Stimulated activated CD8-positive, alpha-beta memory T cell treated with anti-CD3 and anti-CD28 coated beads, Interleukin-7, amount 100 ng/mL, for 4 hours (primary cell): Measurements from ENCODE around the gene SLC37A1.
"Not testable (repeated sequence)": the region's sequence is repeated elsewhere in the genome, so short reads cannot be mapped to it uniquely, and the experiment has no call there.

Experiments
- DNase-seq, 2 donors: peaks; one replicate each; pipeline ENCODE4 v3.0.0-alpha.2; 2020; ENCODE audit warnings: low read depth in 2 of 2

SLC37A1 gene

DNA sequence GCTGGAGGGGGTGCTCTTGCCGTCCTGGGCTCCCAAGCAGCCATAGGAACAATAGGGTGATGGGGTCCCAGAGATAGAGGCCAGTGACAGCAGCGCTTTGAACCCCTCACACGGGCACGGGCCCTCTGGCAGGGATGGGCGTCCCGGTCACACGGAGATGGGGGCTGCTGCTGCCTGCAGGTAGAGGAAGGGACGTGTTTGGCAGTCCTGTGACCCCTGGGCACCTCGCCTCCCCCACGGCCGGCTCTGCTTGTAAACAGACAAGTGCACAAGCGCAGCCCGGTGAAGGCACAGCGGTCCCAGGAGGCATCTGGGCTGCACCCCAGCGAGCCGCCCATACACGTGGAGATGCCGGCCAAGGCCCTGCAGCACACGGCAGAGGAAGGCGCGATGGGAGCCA is 103.3 kb downstream of the SLC37A1 start:
- DNase-seq, result no peak

DNA sequence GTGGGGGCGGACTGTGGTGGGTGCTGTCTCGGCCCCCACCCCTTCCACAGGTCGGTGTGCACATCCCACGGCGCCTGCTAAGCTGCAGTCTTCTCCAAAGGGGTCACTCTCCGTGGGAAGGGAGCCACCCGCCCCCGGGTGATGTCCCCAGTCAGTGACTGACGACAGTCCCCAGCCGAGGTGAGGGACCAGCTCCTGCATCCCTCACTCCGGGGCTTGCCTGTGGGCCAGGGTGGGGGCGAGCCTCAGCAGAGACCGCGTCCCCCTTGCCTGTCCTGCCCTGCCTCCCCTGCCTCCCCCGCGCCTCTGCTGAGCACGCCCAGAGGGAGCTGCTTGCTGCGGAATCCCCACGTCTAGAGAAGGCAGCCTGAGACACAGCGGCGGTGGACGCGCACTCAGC is 103.8 kb downstream of the SLC37A1 start:
- DNase-seq, result no peak

DNA sequence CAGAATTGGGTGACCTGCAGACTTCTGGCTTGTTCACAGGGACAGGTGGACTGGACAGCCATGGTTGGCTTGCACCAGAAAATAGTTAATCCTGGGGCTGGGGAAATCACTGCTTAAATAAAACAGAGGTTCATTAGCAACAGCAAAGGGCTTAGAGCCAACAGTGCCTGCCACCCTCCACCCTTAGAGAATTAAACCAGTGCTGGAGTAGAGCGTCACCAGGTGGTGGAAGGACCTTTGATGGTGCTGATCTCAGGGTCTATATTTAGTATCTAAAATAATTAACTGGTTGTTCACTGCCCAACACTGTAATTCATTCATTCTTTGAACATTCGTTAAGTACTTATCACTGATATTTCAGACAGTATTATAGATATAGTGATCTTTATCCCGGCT is 105.1 kb downstream of the SLC37A1 start:
- no peak for DNase-seq

DNA sequence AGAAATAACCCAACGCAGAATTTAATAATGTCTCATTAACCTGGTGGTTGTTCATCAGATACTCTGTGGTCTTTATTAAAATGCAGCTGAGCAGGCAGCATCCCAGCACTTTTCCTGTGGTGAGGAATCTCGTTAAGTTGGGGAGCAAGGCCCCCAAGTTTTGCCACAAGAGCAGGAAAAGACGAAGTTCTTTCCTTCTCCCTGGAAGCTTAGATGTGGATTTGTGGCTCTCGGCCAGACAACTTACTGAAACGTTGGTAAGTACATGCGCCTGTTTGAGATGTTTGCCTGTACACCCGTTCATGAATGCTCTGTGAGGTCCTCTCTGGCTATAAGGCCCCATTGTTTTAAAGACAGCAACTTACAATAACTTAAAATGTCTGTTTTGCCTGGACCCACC is 105.5 kb downstream of the SLC37A1 start:
- DNase-seq, result no peak

DNA sequence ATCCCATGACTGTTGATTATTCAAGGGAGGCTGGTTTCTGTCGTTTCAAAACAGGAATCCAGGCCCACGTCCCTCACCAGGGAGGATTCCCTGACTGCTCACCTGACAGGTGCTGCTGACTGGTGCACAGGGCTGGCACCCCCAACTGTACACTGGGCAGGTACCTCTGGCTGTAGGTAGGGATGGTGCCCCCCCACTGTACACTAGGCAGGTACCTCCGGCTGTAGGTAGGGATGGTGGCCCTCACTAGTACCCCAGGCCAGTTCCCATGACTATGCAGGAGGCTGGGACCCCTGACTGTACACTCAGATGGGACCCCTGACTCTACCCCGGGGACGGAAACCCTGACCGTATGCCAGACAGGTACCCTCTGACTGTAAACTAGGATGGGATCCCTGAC is 106.2 kb downstream of the SLC37A1 start:
- no peak for DNase-seq

DNA sequence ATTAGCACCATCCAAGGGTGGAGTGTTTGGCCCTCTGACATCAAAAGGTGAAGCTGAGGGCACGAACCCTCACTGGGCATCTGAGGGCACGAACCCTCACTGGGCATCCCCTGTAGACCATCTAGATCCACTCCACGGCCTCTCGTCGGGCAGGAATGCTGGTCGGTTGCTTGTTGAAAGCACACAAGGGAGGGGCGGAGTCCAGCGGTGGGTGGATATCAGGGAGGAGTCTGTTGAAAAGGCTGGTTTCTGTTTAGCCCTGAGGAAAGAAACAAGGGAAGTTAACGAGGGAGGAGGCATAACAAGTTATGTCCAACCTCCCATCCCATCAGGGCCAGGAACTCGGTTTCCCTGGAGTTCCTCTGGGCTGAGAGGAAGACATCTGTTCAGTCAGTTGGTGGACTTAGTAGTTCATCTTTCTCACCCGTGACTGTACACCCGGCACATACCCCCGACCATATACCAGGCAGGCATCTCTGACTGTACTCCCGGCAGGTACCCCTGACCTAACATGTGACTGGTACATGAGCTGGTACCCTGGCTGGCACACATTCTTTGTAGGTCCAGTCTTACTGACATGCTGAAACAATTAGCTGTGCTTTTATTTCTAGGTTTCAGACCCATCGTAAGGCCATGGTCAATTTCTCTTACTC is 107.6 kb downstream of the SLC37A1 start:
- no peak for DNase-seq

DNA sequence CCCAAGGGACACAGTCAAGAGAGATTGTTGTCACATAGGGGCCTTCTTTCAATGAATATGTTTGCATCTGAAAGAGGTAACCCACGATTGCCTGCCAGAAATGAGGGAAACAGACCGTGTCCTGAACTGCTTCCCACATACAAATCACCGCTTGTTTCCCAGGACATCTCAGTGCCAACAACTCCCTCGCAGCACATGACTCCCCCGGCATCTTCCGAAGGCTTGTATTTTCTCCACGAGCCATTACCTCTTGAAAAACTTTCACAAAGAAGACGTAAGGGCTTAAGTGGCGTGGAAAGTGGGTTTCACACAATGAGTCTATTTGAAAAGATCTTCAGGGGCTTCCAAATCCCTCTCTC is 108.1 kb downstream of the SLC37A1 start:
- no peak for DNase-seq

DNA sequence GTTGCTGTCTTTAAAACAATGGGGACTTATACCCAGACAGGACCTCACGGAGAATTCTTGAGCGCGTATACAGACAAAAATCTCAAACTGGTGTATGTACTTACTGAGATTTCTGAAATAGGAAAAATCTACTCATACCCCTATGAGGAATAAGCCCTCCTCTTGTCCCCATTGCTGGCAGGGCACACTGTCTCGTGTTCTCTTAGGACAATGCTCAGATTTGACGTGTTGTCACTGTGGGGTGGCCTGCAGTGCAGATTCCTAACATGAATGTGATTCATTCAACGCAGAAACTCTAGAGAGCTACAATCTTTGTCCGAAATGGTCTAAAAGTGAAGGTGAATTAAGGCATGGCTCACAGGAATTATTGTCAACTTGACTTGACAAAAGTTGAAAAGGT is 108.6 kb downstream of the SLC37A1 start:
- no peak for DNase-seq

DNA sequence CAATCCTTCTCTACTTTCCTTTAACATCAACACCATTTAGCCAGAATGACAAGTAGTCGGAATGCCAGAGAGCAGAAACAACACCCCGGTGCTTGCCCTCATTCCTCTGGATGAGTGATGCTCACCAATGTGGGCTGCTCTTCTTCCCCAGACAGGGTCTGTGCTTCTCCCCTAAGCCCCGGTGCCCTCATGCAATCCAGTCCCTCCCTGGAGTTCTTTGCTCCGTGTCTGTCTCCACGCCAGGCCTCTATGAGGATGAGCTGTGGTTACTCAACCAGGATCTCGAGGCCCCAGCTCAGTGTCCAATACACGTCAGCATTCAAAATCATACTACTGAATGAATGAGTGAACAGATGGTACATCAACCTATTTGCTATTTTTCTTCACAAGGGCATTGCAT is 110.0 kb downstream of the SLC37A1 start:
- no peak for DNase-seq

DNA sequence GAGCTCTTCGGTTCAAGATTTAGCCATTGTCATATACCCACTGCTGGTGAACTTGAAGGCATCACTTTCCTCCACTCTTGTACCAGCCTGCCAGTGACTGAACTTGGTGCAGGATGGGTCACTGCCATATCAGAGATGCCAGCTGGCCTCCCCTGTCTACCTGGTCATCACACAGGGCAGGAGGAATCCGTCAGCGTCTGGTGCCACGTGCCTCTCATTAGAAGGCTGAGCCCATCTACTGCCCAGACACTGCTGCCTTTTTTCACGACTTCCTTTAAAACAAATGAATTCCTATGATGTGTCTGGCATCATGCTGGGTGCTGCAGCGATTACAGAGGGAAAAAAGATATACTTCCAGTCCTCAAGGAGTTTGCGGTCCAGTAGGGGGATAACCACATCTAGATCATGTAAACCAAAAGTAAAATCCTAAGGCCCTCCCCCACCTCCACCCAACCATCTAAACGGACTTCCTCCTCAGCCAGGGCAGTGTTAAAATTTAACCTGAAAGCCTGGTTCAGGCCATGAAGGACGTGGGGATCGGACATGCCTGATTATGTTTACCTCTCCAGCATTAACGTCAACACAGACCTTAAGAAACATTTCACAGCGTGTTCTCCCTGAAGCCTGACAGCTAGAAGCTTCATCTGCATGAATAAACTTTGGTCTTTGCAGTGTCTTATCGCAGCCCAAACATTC is 110.6 kb downstream of the SLC37A1 start:
- DNase-seq, result no peak

DNA sequence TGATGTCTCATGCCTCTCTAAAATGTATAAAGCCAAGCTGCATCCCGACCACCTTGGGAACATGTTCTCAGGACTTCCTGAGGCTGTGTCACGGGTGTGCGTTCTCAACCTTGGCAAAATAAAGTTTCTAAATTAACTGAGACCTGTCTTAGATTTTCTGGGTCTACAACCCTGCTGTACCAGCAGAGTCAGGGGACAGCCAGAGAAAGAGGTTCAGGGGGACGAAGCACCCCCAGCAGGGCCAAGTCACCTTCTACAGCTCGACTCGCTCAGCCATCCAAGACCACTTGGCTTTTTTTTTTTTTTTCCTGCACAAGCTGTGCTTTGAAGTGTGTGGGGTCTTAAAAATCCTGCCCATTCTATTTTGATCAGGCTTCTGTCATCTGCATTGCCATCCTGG is 111.3 kb downstream of the SLC37A1 start:
- no peak for DNase-seq

DNA sequence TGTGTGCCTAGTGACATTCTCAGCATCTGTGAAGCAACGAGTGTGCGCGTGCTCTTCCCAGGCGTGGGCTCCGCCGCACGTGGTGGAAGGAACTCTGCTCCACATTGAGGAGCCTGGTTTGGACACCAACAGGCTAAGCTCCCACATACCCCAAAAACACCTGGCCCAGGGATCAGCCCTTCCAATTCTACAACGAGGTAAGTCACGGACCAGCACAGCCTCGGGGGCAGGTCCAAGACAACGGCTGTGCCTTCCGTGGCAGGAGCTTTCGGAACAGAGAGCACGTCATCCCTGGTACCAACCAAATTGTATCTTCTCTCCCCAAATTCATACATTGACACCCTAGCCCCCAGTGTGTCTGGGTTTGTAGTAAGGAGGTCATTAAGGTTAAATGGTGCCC is 112.5 kb downstream of the SLC37A1 start:
- DNase-seq, result no peak

DNA sequence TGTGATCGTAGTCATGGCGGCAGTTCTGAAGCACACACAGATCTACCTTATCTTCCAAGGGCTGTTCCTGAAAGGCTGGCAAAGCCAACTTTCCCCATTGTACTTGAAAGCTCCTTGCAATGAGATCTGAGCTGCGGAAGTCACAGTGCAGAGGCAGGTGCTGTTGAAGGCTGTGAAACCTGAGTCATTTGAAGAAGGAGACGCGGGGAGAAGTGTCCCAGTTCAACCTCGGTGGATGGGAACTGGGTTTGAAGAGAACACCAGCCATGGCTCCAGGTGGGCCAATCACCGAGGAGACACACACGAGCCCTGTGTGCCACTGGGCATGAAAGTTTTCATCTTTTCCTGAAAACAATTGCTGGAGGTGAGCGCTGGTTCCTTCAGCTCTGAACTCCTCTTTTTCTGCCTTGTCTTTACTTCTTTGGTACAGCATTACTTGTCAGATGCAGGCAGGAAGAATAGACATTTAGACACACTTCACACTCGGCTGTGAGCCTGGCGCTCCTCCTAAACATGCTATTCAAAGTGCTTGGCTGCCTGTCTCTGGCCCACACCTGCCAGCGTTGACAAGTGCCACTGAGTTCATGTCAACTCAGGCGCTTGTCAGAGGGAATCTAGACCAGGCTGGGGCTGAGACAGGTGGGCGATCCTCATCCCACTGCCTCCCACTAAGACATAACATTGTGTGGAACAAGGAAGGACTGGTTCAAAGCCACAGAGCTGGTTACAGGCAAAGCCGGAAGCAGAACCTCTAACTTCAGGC is 114.1 kb downstream of the SLC37A1 start:
- DNase-seq, result no peak

DNA sequence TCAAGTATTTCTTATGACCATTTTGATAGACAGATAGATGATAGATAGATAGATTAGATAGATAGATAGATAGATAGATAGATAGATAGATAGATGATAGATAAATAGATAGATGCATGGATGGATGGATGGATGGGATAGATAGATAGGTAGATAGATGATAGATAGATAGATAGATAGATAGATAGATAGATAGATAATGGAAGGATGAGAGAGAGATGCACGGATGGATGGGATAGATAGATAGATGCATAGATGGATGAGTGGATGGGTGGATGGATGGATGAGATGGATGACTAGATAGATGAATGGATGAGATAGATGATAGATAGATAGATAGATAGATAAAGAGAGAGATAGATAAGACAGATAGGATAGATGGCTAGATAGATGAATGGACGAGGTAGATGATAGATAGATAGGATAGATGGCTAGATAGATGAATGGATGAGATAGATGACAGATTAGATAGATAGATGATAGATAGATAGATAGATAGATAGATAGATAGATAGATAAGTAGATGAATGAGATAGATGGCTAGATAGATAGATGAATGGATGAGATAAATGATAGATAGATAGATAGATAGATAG is 114.9 kb downstream of the SLC37A1 start:
- not testable (repeated sequence) for DNase-seq

DNA sequence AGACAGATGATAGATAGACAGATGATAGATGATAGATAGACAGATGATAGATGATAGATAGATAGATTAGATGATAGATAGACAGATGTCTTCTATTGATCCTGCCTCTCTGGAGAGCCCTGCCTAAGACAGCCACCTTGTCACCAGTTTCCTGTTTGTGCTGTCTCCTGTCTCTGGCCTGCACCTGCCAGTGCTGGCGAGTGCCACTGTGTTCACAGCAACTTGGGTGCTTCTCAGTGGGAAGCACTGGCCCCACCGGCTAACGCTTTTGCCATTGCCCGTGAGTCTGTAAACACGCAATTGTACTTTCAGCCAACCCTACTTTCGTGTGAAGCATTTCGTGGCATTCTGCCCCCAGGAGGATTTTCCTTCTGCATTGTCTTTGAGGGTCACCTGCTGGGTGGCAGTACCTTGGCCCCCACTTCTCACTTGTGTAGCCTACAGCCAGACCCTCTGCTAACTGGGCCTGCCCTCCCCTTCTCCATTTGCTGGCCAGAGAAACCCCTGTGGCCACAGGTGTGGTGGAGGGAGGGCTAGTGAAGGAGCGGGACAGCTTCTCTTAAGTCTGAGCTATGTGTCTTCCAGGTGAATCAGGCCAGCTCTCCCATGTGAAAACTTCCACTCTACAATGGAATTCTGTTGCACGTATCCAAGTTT is 116.4 kb downstream of the SLC37A1 start:
- no peak for DNase-seq

DNA sequence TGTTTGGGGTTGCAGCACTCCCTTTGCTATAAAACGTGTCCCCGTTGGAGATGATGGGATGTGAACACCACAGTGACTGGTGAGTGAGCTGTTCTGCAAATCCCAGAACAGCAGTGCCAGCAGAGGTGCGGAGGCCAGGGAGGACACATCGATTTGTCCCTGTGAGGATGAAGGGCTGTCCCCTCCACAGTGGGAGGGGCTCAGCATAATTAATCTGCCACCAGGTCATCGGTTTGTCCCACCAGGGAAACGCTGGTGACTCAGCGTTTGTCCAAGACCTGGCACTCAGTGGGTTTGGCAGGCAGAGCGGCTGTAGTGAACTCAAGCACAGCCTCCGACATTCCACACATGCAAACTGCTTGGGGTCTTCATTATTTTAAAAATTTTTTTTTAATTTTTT is 117.0 kb downstream of the SLC37A1 start:
- no peak for DNase-seq
